Measurements from ENCODE around the gene NXPE4. TPM values are rescaled to one million over a fixed set of nuclear protein-coding genes. Genes with fewer than 3 reads are reported as not detected.

The NXPE4 gene
- total and polyA plus RNA-seq, 10 donors = 0.07 to 0.28 (median 0.25) TPM; not detected in 7

GRCh38 chr11:114623720-114624119 lies 28.1 kb upstream of the NXPE4 start:
- H3K27ac ChIP-seq = no peak overlapping the region
- H3K36me3 ChIP-seq = no peaks in the 10 kb centered on the region
- no peak overlapping the region for H3K4me3 ChIP-seq
- intact Hi-C loops (cut with DNase I; ENCODE audit: low total_unique reads) = no loop called here
- H3K4me1 ChIP-seq = no peaks in the 10 kb centered on the region
- TF ChIP-seq CTCF (IDR thresholded peaks at IDR 0.05 in 8 of 11, conservative IDR thresholded peaks at IDR 0.05 in 3 of 11) (no peak), POLR2A (IDR thresholded peaks at IDR 0.05) (no peak), POLR2AphosphoS5 (IDR thresholded peaks at IDR 0.05) (no peak)
- WGBS, 5 donors = 62 to 84% (median 77%) methylated on average over 7 of the region's 7 CpGs
- no peaks in the 10 kb centered on the region for H3K27me3 ChIP-seq (replicated peaks in 1 of 7)
- peaks cover 0 to 49% (median 12%) of the 10 kb centered on the region in 8 donors for H3K9me3 ChIP-seq
- no peak for DNase-seq

- Histone ChIP-seq H3K9me3 (peaks cover 0 to 57% (median 16%) of the 10 kb centered on the region in 8 donors), H3K4me3 (no peak overlapping the region), H3K4me1 (no peaks in the 10 kb centered on the region), H3K27me3 (replicated peaks in 1 of 7) (no peaks in the 10 kb centered on the region), H3K36me3 (no peaks in the 10 kb centered on the region), H3K27ac (no peak overlapping the region)
- no peak for DNase-seq
- TF ChIP-seq CTCF (IDR thresholded peaks at IDR 0.05 in 8 of 11, conservative IDR thresholded peaks at IDR 0.05 in 3 of 11) (no peak), POLR2AphosphoS5 (IDR thresholded peaks at IDR 0.05) (no peak), POLR2A (IDR thresholded peaks at IDR 0.05) (no peak)
- WGBS, 5 donors = 85 to 95% (median 91%) methylated on average over 11 of the region's 11 CpGs
- intact Hi-C loops (cut with DNase I; ENCODE audit: low total_unique reads) = no loop called here
Measured at GRCh38 chr11:114622858-114623257, 27.3 kb upstream of the NXPE4 start.

GRCh38 chr11:114621950-114622809 lies 26.6 kb upstream of the NXPE4 start:
- H3K9me3 ChIP-seq = peaks cover 0 to 60% (median 16%) of the 10 kb centered on the region in 8 donors
- no peak overlapping the region for H3K27ac ChIP-seq
- no peak overlapping the region for H3K4me3 ChIP-seq
- no peaks in the 10 kb centered on the region for H3K4me1 ChIP-seq
- no peaks in the 10 kb centered on the region for H3K27me3 ChIP-seq (replicated peaks in 1 of 7)
- no peak for TF ChIP-seq POLR2AphosphoS5 (IDR thresholded peaks at IDR 0.05)
- TF ChIP-seq POLR2A (IDR thresholded peaks at IDR 0.05) = no peak
- no peak for TF ChIP-seq CTCF (IDR thresholded peaks at IDR 0.05 in 8 of 11, conservative IDR thresholded peaks at IDR 0.05 in 3 of 11)
- no peak for DNase-seq
- 81 to 90% (median 83%) methylated on average over 16 of the region's 16 CpGs for WGBS, 5 donors
- intact Hi-C loops (cut with DNase I; ENCODE audit: low total_unique reads) = no loop called here
- H3K36me3 ChIP-seq = no peaks in the 10 kb centered on the region

GRCh38 chr11:114621072-114621471 lies 25.5 kb upstream of the NXPE4 start:
- no peaks in the 10 kb centered on the region for H3K4me1 ChIP-seq
- no peak overlapping the region for H3K27ac ChIP-seq
- no peak for DNase-seq
- no peaks in the 10 kb centered on the region for H3K36me3 ChIP-seq
- intact Hi-C loops (cut with DNase I; ENCODE audit: low total_unique reads) = no loop called here
- 80 to 88% (median 85%) methylated on average over 8 of the region's 8 CpGs for WGBS, 5 donors
- H3K27me3 ChIP-seq (replicated peaks in 1 of 7) = no peaks in the 10 kb centered on the region
- no peak for TF ChIP-seq POLR2A (IDR thresholded peaks at IDR 0.05)
- TF ChIP-seq CTCF (IDR thresholded peaks at IDR 0.05 in 8 of 11, conservative IDR thresholded peaks at IDR 0.05 in 3 of 11) = no peak
- no peak for TF ChIP-seq POLR2AphosphoS5 (IDR thresholded peaks at IDR 0.05)
- no peak overlapping the region for H3K4me3 ChIP-seq
- H3K9me3 ChIP-seq = peaks cover 0 to 62% (median 16%) of the 10 kb centered on the region in 8 donors

All from spleen (tissue), 11 donors.